ENCODE data around the gene SLC25A45.
A peak's percentile ranks its signal among the peaks of the same experiment; 100 is the strongest.

The SLC25A45 gene

GRCh38 chr11:65382033-65382803 is at the start of gene SLC25A45:
TSS of gene SLC25A45 (minus strand) at chr11:65382646. CDS start at chr11:65381951, 695 bp downstream.
- DNase-seq = peak; percentile 96

DNA sequence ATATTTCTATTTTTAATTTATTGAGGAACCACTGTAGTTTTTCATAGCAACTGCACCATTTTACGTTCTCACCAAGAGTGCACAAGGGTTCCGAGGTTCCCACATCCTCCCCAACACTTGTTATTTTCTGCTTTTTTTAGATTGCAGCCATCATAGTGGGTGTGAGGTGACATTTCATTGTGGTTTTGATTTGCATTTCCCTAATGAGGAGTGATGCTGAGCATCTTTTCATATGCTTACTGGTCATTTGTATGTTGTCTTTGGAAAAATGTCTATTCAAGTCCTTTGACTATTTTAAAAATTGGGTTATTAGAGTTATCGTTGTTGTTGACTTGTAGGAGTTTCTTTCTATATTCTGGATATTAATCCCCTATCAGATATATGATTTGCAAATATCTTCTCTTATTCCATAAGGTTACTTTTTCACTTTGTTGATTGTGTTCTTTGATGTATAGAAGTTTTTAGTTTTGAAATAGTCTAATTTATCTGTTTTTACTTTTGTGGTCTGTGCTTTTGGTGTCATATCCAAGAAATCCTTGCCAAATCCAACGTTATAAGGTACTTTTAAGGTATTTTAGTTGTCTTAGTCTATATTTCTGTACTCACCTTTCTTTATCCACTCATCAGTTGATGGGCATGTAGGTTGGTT is 49.1 kb upstream of the SLC25A45 start:
- DNase-seq = no peak

DNA sequence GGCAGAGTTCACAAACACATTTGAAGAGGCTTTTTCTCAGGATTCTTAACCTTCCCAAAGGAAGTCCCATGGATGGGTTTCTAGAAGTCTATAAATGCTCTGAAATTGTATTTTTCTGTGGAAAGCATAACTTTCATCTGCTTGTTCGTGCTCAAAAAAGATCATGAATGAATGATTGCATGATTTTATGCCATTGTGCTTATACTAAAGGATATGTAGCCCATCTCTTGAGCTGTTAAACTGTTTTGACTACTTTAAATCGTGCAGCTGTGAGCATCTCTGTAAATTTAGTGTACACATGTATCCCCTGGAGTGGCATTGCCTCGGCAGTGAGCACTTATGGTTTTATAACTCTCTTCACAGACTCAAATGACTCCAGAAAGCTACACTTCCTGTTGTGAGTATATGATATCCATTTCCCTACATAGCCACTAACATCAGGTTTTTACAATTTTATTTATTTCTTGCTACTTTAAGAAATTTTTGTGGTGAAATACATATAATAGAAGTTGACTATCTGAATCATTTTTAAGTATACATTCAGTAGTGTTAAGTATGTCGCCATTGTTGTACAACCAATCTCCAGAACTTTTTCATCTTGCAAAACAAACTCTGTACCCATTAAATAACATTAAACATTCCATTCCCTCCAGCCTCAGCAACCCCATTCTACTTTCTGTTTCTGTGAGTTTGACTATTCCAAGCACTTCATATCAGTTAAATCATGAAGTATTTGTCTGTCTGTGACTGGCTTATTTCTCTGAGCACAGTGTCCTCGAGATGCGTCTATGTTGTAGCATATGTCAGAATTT is 48.2 kb upstream of the SLC25A45 start:
- no peak for DNase-seq

DNA sequence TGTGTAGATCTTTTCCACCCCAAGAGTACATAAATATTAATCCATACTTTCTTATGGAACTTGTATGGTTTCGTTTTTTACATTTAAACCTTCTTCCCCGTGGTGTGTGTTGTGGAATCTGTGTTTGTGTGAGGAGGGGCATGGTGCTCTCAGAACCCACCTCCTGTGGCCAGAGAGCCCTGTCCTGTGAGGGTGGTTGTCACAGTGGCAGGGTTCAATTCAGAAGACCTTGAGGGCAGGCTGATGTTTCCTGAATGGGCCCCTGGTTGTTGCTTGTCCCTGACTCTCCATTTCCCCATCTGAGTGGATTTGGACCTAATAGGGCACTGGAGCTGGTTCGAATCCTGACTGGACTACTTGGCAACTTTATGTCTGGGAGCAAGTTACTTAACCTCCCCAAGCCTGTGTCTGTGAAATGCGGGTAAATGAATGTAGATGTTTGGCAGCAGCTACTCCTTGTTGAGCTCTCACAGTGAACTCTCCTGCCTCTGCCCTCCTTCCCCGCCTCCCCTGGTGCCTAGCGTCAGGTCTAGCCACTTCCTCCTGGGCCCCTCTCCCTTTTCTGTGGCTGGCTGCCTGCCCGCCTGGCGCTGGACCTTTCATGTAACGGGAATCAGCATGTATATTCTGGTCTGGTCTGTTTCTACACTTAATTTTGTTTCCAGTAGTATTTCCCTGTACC is 47.4 kb upstream of the SLC25A45 start:
- DNase-seq = no peak

DNA sequence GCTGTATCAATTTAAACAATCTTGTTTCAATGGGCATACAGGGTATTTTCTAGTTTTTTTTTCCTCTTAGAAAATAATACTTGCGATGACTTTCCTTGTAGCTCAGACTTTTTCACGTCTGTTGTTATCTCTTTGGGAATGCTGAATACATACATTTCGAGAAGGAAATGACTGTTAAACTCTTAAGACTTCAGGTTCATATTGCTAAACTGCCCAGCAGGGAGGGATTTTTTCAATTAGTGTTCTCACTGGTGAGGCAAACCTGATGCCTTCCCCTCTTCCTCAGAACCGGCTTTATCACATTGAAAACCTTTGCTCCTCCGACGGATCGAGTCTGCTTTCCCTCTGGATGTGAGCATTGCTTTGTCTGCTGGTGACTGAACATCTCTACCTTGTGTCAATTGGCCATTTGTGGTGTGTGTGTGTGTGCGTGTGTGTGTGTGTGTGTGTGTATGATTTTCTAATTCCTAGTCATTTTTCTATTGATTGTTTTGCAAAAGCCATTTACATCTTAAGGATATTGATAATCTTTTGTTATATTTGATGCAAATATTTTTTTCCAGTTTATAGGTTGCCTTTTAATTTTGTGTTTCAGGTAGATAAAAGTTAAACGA is 46.7 kb upstream of the SLC25A45 start:
- no peak for DNase-seq

DNA sequence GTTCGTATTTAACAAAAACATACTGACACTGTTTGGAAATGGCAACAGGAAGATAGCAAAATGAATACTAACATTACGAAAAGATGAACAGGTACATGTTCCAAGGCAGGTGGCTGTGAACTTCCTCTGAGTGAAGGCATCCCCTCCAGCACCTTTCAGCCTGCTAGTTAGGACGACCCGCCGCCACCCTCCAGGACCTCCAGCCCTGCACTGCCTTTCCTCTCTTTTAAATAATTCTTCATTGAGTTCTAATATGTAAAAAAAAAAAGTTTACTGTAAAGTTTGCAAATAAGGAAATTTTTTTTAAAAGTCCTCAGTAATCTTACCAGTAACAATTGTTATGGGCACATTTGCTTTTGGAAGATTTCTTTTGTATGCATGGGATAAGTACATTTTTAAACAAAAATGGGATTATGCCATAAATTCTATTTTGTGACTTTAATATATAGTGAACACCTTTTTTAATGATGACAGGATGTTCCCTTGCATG is 46.2 kb upstream of the SLC25A45 start:
- no peak for DNase-seq

- DNase-seq = no peak
These were observed 45.5 kb upstream of the SLC25A45 start for GRCh38 chr11:65427691-65428577.

DNA sequence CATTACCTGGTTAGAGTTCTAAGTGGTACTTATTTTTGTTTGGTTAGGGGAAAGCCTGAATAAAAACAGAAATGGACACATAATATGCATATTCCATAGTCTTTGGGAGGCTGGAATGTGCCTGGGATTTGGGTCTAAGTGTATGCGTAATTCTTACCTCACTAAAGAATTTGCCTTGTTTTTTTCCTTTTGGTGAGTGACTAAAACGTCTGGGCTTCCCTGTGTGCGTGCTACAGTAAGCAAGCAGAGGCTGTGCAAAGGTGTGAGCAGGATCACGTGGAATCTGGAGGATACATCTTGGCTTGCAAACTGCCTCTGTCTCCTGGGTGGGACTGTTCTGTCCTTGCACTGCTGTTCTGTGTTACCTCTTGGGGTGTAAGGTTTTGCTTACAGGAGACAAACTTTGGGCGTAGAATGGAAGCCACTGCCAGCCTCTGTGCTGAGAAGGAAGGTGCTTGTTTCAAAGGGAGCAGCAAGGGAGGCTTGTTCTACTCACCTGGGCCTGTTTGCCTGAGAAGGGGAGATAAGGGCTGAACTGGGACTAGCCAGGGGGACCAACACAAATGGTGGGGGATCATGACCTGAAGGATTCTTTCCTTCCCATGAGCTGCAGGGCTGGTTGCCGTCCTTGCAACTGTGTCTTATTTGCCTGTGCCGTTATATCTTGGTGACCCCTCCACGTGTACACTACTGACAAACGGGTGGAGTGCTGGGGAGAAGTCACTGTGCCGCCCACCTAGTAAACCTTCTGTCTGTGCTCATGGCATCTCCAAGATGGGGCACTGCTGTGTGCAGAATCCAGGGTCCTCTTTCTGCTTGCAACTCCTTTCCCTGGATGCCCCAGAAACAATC is 44.6 kb upstream of the SLC25A45 start:
- no peak for DNase-seq

DNA sequence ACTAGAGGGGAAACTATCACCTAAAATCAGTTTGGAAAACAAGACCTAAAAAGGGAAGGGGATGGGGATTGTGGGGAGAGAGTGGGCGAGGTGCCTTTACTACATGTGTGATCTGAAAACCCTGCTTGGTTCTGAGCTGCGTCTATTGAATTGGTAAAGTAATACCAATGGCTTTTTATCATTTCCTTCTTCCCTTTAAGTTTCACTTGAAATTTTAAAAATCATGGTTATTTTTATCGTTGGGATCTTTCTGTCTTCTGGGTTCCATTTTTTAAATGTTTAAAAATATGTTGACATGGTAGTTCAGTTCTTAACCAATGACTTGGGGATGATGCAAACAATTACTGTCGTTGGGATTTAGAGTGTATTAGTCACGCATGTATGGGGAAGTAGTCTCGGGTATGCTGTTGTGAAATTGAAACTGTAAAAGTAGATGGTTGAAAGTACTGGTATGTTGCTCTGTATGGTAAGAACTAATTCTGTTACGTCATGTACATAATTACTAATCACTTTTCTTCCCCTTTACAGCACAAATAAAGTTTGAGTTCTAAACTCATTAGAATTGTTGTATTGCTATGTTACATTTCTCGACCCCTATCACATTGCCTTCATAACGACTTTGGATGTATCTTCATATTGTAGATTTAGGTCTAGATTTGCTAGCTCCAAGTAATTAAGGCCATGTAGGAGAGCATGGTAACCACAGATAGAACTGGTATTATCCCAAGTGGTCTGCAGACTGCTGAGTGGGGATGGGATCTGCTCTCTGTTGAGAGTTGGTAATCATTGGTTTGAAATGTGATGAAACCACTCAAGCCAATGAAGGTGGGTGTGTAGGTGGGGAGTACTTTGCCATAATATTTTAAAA is 43.8 kb upstream of the SLC25A45 start:
- no peak for DNase-seq

- no peak for DNase-seq
These were observed 42.9 kb upstream of the SLC25A45 start for GRCh38 chr11:65425105-65425970.

- no peak for DNase-seq
These were observed 42.0 kb upstream of the SLC25A45 start for GRCh38 chr11:65424205-65425104.

DNA sequence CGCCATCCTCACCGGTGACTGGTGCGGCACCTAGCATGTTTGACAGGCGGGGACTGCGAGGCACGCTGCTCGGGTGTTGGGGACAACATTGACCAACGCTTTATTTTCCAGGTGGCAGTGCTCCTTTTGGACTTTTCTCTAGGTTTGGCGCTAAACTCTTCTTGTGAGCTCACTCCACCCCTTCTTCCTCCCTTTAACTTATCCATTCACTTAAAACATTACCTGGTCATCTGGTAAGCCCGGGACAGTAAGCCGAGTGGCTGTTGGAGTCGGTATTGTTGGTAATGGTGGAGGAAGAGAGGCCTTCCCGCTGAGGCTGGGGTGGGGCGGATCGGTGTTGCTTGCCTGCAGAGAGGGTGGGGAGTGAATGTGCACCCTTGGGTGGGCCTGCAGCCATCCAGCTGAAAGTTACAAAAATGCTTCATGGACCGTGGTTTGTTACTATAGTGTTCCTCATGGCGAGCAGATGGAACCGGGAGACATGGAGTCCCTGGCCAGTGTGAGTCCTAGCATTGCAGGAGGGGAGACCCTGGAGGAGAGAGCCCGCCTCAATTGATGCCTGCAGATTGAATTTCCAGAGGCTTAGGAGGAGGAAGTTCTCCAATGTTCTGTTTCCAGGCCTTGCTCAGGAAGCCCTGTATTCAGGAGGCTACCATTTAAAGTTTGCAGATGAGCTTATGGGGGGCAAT is 41.2 kb upstream of the SLC25A45 start:
- DNase-seq = no peak

DNA sequence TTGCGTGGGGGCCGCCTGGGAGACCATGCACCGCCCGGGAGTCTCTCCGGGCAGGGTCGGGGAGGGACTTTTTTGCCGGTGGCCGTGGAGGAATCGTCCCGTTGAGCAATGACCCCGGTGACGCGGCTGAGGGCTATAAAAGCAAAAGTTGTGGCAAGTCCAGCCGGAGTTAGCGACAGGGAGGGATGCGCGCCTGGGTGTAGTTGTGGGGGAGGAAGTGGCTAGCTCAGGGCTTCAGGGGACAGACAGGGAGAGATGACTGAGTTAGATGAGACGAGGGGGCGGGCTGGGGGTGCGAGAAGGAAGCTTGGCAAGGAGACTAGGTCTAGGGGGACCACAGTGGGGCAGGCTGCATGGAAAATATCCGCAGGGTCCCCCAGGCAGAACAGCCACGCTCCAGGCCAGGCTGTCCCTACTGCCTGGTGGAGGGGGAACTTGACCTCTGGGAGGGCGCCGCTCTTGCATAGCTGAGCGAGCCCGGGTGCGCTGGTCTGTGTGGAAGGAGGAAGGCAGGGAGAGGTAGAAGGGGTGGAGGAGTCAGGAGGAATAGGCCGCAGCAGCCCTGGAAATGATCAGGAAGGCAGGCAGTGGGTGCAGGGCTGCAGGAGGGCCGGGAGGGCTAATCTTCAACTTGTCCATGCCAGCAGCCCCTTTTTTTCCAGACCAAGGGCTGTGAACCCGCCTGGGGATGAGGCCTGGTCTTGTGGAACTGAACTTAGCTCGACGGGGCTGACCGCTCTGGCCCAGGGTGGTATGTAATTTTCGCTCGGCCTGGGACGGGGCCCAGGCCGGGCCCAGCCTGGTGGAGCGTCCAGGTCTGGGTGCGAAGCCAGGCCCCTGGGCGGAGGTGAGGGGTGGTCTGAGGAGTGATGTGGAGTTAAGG is 40.4 kb upstream of the SLC25A45 start, which contains the start of gene NEAT1:
Gene NEAT1 (plus strand): TSS at position 166 of the 883 bp plus-strand sequence.
- DNase-seq = peak; percentile 86

- DNase-seq = peak; percentile 87
These were observed 39.6 kb upstream of the SLC25A45 start for GRCh38 chr11:65421794-65422632.

Measured in amniotic stem cell (primary cell).